Tongue (tissue), 2 donors: Measurements from ENCODE around the gene LHPP. TPM values are rescaled to one million over a fixed set of nuclear protein-coding genes. Genes with fewer than 3 reads are reported as not detected.

Experiments
- DNase-seq: peaks from one replicate; pipeline ENCODE4 v3.0.0-alpha.2; 2015
- total RNA-seq: library from RNA; depleted of rRNA; stranded (reverse); fragments of >200 nt; gene quantifications from one replicate; pipeline ENCODE4 v1.2.3, GENCODE V29; 2014

The LHPP gene
- total RNA-seq, 1 donor from 2014 or later, result 12.1 TPM

DNA sequence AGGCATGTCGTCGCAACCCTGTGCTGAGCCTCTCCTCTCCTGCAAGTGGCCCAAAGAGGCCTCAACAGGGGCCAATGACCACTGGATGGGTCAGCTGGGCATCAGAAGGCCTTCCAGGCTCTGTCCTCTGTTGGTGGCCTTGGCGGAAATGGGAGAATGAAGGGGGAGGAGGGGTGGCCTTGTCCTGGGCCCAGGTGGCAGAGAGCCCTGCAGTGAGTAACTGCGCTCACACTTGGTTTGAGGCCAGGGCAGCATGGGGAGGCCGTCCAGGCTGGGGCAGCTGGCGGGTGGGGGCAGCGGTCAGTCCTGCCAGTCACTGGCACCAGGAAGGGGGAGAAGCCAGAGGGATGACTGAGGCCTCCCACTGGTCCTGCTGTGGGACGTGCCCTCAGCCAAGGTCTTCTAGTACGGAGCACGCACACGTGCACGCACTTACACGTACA is 59.8 kb downstream of the LHPP start:
- no peak for DNase-seq

- no peak for DNase-seq
These were observed 60.7 kb downstream of the LHPP start for GRCh38 chr10:124522131-124522932.

DNA sequence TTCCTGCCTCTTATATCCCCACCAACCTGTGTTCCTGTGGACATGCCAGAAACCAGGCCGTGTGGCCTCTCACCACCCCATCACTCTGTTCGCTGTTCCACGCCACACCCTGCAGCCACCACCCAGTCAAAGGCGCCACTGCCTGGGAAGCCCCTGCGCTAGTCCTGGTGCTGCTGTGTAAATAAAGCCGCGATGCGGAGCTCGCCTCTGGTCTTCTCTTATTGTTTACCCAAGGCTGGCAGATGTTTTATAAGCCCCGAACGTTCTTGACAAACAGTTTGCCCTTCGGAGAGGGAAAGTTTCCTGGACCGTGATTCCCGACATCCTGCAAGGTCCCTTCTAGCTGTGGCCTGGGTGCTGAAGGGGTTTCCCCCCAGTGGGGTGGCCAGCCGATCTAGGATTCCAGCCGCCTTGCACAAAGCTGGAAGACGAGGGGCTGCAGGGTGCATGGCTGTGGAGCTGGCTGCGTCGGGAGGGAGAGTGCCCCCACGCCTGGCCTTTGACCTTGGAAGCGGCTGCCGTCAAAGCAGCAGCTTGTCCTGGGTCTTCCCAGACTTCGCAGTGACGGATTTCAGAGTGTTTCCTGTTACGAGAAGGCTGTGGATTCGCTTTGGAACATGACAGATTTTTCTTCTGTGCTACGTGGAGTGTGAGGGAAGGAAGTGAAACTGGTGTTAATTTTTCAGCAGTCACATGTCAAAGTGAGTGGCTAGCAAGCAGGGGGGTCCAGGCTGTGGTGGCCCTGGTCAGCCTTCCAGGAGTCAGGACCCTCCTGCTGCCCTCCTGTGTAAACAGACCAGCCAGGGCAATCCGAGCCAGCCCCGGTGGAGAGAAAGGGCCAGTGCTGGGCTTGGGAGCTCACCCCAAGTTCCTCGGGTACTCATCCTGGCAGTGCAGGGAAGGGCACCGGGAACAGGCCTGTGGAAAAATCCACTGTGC is 61.6 kb downstream of the LHPP start:
- no peak for DNase-seq

- no peak for DNase-seq
These were observed 62.3 kb downstream of the LHPP start for GRCh38 chr10:124523901-124524300.

DNA sequence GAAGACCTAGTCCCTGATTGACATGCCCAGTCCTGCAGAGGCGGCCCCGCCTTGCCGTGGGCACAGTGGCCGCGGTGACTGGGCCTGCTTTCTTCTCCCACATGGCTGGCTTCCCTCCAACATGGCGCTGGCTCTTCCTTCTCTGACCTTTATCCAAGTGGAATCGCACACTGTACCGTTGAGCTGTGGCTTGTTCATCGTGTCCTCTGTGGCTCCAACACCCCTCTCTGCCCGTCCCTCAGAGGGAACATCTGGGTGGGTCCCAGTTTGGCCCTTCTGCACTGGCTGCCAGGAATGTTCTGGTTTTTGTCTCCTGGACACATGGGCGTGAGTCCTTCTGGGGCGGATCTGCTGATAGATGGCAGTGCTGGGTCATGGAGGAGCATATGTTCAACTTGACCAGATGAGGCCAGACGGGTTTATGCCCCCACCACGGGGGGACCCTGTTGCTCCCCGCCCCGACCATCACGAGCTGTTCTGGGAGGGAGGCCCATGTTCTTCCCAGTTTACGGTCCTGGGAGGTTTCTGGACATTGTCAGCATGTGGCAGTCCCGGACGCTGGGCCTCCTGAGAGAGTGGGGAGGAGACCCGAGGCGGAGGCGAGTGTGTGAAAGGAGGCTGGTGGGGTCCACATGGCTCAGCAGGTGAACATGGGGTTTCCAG is 63.5 kb downstream of the LHPP start:
- DNase-seq, result no peak

GRCh38 chr10:124525751-124526600 is 64.4 kb downstream of the LHPP start:
- no peak for DNase-seq

DNA sequence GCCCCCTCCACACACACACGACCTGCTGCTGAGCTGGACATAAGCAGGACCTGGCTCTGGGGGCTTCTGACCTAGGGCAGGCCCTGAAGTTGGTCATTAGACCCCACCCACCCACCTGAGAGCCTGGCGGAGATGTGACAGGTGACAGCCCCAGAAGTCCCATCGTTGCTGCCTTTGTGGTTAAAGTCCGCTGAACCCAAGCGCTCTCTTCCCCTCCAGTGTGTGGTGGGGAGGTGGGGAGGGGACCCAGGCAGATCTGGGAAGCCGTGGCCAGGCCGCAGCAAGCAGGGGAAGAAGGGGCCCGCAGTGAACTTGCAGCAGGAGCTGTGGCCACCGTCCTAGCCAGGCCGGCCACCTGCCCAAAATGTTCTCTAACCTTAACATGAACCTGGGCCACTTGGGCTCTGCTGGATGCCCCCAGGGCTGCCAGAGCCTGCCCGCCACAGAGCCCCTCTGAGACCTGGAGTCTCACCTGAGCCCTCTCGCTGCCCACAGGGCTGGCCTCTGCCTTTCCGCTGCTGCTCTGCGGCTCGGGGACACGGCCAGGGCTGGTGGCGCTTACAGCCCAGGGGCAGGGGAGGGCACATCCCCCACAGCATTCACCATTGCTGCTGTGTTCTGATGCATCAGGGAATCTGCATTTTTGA is 65.1 kb downstream of the LHPP start:
- no peak for DNase-seq

DNA sequence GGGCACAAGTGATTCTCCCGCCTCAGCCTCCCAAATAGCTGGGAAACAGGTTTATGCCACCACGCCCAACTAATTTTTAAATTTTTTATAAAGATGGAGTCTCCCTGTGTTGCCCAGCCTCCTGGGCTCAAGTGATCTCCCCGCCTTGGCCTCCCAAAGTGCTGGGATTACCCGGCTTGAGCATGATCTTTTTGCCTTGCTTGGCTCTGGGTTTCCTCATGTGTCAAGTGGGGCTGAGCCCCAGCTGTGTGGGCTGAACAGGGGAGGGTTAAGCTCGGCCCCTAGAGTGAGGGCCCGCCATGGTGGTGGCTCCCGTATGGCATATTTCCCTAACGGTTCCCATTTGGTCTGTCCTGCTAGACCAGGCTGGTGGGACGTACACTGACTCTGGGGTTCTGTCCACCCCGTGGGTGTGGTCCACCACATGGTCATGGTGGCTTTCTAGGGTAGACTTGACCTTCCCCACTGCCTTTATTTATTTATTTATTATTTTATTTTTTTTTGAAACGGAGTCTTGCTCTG is 66.3 kb downstream of the LHPP start:
- no peak for DNase-seq

DNA sequence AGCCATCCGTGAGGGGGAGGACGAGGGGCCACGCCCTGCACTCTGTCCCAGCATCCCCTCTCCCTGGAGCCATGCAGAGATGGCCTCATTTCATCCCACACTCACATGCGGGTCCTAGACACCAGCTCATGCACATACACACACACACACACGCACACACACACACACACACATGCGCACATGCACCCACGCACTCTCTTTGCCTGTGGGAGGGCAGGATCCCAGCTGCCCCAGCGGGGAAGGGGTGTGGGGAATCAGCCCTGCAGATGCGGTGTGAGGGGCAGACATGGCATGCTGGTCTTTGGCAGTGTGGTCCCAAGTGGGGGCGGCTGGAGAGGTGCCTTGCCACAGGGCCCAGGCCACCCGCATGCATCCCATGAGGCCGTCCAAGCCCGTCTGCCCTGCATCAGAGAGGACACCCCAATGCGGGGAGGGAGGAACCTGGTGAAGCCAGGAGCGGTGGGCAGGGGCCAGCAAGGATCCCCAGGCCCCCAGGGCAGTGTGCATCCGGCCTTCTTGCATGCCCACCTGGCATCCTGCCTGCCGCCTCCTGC is 68.1 kb downstream of the LHPP start:
- DNase-seq, result no peak

- peak; percentile 91 for DNase-seq
These were observed 68.6 kb downstream of the LHPP start for GRCh38 chr10:124530215-124530665.

DNA sequence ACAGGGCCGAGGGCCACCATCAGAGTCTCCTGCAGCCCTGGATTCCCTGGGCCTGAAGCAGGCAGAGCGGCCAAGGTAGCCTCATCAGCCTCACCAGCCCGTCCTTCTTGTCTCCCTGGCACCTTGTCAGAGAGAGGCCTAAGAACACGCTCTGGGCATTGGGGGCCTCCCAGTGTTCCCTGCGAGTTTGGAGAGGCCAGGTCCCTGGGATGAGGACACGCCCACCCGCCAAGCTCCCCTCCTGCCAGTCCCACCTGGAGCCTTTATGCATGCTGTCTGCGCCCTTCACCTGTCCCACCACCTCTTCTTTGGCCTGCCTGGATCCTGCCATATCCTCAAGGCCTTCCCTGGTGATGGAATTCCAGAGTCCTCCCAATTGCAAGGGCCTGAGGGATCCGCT is 69.2 kb downstream of the LHPP start:
- DNase-seq, result no peak

DNA sequence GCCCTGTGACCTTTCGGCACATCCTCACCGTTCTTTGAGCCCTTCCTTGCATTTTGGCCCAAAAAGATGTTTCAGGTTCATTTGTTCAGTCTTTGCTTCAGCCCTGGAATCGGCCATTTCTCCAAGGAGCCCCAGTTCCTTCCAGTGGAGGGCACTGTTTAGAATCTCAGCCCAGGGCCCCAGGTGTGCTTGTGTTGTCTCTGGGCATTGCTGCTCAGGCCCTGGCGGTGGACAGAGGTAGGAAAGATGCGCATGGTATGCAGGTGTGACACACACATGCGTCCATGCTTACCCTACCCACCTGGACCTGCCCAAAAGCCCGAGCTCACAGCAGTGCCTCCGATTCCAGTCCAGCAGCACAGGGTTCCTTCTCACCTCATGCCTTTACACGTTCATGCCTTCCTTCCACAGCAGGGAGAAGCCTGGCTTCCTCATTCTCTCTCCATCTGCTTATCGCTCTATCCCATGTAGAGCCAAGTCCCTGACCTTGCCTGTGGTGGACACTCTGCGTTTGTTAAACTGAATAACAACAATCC is 70.6 kb downstream of the LHPP start:
- DNase-seq, result no peak

DNA sequence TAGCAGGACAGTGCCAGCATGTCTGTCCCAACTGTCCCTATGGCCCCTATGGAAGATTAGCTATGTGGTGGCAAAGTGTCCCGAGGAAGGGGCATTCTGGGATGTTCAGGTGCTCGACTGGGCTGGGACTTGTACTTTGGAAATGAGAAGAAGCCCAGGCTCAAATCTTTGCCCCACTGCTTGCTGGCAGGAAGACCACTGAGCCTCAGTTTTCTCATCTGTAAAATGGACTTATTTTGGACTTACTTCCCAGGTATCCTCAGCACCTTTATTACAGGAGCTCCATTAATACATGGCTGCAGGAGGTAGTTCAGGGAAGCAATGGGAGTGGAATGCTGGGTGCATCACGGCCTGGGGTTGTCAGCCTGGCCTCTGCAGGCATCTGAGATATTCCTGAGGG is 71.2 kb downstream of the LHPP start:
- no peak for DNase-seq

- DNase-seq, result no peak
These were observed 71.6 kb downstream of the LHPP start for GRCh38 chr10:124533266-124533665.

- peak; percentile 65 for DNase-seq
These were observed 72.7 kb downstream of the LHPP start for GRCh38 chr10:124534231-124534798.

- DNase-seq, result no peak
These were observed 73.4 kb downstream of the LHPP start for GRCh38 chr10:124534826-124535601.

GRCh38 chr10:124535731-124536495 is 74.3 kb downstream of the LHPP start:
- DNase-seq, result no peak

DNA sequence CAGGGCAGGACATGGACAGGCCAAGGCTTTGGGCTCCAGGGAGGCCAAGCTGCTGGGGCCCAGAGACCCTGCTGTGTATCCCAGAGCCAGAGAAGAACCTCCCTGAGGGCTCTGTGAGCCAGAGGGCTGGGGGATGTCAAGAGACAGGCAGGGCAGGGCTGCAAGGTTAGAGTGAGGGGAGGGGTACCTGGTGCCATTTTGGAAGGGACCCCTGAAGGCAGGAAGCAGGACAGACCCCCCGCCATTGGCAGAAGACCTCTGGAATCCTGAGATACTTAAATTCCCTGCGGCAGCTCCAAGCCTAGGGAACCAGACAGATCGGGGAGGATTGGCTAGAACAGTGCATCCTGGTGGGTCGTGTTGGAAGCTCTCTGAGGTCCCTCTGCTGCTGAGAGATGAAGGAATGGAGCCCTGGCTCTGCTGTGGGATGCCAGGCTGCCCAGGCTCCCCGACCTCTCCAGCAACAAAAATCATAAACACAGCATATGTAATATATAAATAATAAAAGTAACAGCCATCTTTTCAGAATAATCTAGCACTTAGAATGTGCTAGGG is 75.0 kb downstream of the LHPP start:
- DNase-seq, result no peak
